HG03045 (cell line): Measurements from ENCODE around the gene OPTC.

ENCODE experiments used
- ATAC-seq: cut with Tn5 transposase; IDR thresholded peaks from one replicate; pipeline ENCODE4 v1.9.1; 2021; ENCODE audit warnings: mild to moderate bottlenecking, moderate library complexity; ENCODE audit not compliant: unreplicated experiment

Gene OPTC

GRCh38 chr1:203490607-203491006, 3.3 kb upstream of the OPTC start:
- no peak for ATAC-seq

DNA sequence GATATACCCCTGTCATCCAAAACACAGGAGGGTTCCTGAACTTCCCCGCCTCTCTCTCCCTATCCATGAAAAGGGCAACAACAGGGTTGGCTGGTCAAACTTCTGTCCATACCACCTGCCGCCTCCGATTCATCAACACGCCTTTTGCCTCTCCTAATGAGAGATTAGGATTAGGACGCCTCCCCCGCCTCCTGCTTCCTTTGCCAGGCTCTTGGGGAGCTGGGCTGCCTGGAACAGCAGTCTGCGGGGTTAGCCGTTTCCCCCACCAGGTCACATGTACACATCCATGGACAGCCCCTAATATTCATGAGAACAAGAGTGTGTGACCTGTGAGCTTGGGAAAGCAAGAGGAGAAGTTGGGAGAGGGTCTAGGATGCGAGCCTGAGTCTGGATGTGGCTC, 2.3 kb upstream of the OPTC start:
- no peak for ATAC-seq

GRCh38 chr1:203492082-203492747, 1.7 kb upstream of the OPTC start:
- no peak for ATAC-seq

- ATAC-seq = no peak
Observed at GRCh38 chr1:203492748-203493130, 1.2 kb upstream of the OPTC start.

- no peak for ATAC-seq
Observed at GRCh38 chr1:203495845-203496244, 1.9 kb downstream of the OPTC start.

- no peak for ATAC-seq
Observed at GRCh38 chr1:203497269-203497777, 3.4 kb downstream of the OPTC start.

GRCh38 chr1:203499643-203500278, 5.8 kb downstream of the OPTC start:
- ATAC-seq = no peak

GRCh38 chr1:203500279-203500678, 6.3 kb downstream of the OPTC start:
- no peak for ATAC-seq

- no peak for ATAC-seq
Observed at GRCh38 chr1:203503836-203504235, 9.9 kb downstream of the OPTC start.

DNA sequence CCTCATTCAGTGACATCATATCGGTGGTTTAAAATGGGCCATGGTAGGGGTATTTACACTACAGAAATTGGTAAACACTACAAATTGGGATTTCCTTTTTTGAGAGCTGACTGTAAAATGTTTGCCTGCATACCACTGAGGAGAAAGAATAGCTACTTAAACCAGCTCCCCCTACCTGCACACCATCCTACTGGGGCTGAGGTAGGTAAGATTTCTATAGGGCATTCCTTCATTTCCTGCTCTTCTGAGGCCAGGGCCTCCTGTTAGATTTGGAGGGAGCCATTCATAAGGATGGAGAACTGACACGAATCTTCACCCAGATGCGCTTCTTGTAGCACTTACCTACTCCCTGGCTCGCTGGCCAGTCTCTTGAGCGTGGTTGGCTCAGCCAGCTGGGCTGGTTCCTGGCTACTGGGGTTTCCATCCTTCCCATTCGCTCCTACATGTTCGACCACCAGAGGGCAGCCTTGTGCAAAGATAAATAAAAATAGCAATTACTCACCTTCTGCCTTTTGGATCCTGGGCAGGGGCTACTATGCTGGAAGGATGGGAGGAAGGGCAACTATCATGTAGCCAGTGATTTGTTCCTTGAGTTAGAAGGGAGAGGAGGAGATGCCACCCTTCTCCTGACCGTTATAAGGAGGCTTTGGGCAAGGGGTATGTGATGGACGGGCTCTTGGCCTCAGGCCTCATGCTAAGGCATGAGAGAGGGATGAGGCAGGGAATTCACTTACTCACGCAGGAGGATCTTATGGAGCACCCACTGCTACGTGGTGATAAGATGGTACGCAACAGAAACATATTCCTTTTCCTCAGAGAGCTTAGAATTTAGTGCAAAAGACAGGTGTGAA, 10.7 kb downstream of the OPTC start:
- no peak for ATAC-seq

- no peak for ATAC-seq
Observed at GRCh38 chr1:203505526-203506204, 11.7 kb downstream of the OPTC start.

- ATAC-seq = no peak
Observed at GRCh38 chr1:203506858-203507626, 13.1 kb downstream of the OPTC start.

DNA sequence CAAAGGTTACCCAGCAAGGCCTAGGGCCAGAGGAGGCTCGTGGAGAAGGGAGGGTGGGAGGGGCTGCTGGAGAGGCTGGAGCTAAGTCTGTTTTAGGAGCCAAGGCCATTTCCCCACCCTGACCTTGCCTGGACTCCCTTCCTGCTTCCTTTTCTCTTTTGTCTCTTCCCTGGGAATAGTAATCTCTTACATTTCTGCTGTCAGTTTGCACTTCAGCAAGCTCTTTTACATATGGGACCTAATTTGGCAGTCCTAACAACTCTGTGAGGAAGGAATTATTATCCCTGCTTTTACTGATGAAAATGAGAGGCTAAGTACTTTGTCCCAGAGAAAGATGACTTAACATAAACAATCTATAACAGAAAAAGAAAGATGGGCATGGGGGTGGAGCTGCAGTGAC, 13.8 kb downstream of the OPTC start:
- no peak for ATAC-seq

DNA sequence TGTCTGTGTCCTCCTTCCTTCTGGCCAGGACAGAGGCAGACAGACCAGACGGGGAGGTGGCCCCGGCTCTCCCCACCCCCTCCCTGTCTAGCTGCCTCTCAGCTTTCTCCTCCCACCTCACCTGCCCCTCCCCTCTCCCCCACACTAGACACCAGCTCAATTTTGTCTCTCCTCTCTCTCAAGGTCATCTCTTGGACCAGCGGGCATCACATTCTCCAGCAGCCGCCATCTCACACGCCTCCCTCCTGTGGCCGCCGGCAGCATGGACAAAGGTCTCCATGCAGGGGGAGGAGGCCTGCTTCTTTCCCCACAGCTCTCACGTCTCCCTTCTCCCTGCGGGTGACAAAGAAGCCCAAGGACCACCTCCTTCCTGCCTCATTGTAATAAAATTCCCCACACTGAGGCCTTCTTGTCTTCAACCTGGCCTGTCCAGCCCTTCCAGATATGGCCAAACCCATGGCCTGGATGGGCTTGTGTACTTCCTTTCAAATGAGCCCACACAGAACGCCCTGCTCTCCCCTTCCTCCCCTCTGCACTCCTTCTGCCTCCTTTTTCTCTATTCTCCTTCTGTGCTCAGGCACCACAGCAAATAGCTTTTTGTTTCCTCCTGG, 14.6 kb downstream of the OPTC start:
- no peak for ATAC-seq

- ATAC-seq = no peak
Observed at GRCh38 chr1:203509135-203509534, 15.2 kb downstream of the OPTC start.

DNA sequence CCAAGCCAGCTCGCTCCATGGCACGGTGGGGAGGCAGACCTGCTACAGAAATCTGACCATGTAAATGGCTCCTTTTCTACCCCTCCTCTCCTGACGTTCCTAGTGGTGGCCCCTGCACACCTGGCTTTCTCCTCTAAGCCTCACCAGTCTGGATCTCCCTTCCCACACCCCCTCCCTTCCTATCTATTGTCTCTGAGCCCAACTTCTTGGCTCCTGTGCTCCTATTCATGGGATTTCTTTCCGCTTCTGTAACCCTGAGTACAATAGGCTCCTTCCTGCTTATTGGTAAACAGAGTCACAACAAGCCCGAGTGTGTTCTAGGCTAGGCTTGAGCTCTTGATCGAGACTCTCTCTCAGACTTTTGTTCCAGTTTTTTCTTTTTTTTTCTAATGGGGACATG, 17.6 kb downstream of the OPTC start:
- no peak for ATAC-seq

DNA sequence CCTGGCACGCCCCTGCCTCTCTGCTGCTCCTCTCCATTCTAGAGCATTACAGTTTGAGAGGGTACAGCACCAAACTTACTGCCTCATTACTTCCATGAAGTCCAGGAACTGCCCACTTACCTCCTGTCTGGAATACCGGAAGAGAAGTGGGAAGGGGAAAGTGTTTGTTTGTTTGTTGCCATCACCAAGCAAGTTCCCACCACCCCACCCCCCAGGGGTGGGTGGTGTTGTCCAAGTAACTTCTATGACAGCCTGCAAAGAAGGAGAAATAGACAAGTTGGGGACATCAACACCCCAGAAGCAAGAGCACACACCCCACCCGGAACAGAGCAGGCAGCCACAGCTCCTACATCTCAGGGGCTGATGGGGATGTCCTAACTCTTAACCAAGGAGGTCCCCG, 18.0 kb downstream of the OPTC start:
- ATAC-seq = no peak

- no peak for ATAC-seq
Observed at GRCh38 chr1:203512517-203512847, 18.5 kb downstream of the OPTC start.

DNA sequence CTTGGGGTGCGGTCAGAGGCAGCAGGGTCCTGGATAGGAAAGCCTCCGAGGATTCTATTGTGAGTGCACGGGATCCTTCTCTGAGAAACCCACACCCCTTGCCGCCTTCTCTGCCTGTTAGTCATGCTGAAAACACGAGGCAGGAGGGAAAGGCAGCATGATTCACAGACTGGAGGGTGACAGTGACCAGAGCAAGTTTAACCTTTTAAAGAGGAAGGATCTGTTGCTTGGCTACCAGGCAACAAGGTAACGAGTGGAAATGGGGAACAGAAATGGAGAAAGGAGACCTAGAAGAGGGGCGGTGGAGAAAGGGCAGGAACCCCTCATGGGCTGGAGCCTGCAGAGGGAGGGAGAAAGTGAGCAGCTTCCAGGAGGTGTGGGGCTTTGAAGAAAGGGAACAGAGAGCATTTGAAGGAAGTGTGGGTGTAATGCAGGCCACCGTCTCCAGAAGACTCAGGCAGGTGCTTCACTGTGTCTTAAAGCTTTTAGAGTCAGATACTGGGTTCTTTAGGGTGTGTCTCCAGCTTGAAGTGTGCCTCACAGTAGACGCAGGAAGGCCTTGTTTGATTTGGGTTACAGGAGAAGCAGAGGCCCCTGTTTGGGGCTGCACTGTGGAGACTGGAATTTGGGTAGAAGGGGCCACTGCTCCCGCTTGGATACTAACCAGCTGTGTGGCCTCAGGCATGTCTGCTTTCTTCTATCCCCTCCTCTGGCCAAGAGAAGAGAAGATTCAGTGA, 19.1 kb downstream of the OPTC start:
- ATAC-seq = no peak
